HAP-1 (cell line): Measurements from ENCODE around the gene CERK.
A peak's percentile ranks its signal among the peaks of the same experiment; 100 is the strongest.

Experiments used
- DNase-seq, 2 experiments: peaks; one replicate each; pipeline ENCODE4 v3.0.0-alpha.2; 2016 to 2020; ENCODE audit warnings: low spot score in 2 of 2
- H3K27me3 ChIP-seq: fragments of 250-450 bp; sonication (Bioruptor Pico); 2 replicates; pipeline ENCODE4 v1.5.1; 2020; ENCODE audit warnings: low read depth, mild to moderate bottlenecking, moderate library complexity
- H3K36me3 ChIP-seq: fragments of 250-450 bp; sonication (Bioruptor Pico); replicated peaks from 2 replicates; pipeline ENCODE4 v1.5.1; 2020; ENCODE audit warnings: mild to moderate bottlenecking
- H3K4me1 ChIP-seq: fragments of 250-450 bp; sonication (Bioruptor Pico); 2 replicates; pipeline ENCODE4 v1.5.1; 2020; ENCODE audit warnings: mild to moderate bottlenecking
- H3K4me3 ChIP-seq: fragments of 250-450 bp; sonication (Bioruptor Pico); 2 replicates; pipeline ENCODE4 v1.5.1; 2020; ENCODE audit warnings: mild to moderate bottlenecking, moderate library complexity
- H3K9me3 ChIP-seq: fragments of 250-450 bp; sonication (Bioruptor Pico); 2 replicates; pipeline ENCODE4 v1.5.1; 2020; ENCODE audit warnings: mild to moderate bottlenecking, moderate library complexity
- in situ Hi-C: fragments of 300-500 bp; cut with MboI; formaldehyde crosslinking; loops from 3 replicates; pipeline ENCODE4 v1.14.3; 2020; ENCODE audit warnings: low sequenced_read_pairs, inconsistent platforms, mixed read lengths

CERK gene

GRCh38 chr22:46773076-46773475, 35.0 kb upstream of the CERK start:
- Histone ChIP-seq H3K4me1 (no peaks in the 10 kb centered on the region), H3K36me3 (no peaks in the 10 kb centered on the region)

GRCh38 chr22:46770726-46771125, 32.7 kb upstream of the CERK start:
- Histone ChIP-seq H3K4me1 (no peaks in the 10 kb centered on the region), H3K4me3 (no peak overlapping the region)
- DNase-seq, result no peak

More at GRCh38 chr22:46773076-46773475, 35.0 kb upstream of the CERK start:
- no peak for DNase-seq
- H3K27me3 ChIP-seq, result no peaks in the 10 kb centered on the region
- in situ Hi-C loops, result no loop called here
- H3K4me3 ChIP-seq, result no peak overlapping the region
- no peaks in the 10 kb centered on the region for H3K9me3 ChIP-seq

GRCh38 chr22:46770151-46770641, 32.1 kb upstream of the CERK start:
- H3K36me3 ChIP-seq, result no peaks in the 10 kb centered on the region
- in situ Hi-C loops, result no loop called here
- H3K9me3 ChIP-seq, result no peaks in the 10 kb centered on the region
- H3K27me3 ChIP-seq, result no peaks in the 10 kb centered on the region
- DNase-seq, result no peak
- no peak overlapping the region for H3K4me3 ChIP-seq
- no peaks in the 10 kb centered on the region for H3K4me1 ChIP-seq

More at GRCh38 chr22:46770726-46771125, 32.7 kb upstream of the CERK start:
- no peaks in the 10 kb centered on the region for H3K36me3 ChIP-seq
- no peaks in the 10 kb centered on the region for H3K9me3 ChIP-seq
- no peaks in the 10 kb centered on the region for H3K27me3 ChIP-seq
- in situ Hi-C loops, result no loop called here

- in situ Hi-C loops, result no loop called here
- Histone ChIP-seq H3K36me3 (peaks cover 1% of the 10 kb centered on the region; the same call in 1 of the 2 replicates), H3K27me3 (no peaks in the 10 kb centered on the region), H3K4me3 (no peak overlapping the region), H3K9me3 (no peaks in the 10 kb centered on the region), H3K4me1 (no peaks in the 10 kb centered on the region)
- no peak for DNase-seq
These were observed 31.7 kb upstream of the CERK start for GRCh38 chr22:46769706-46770105.

- no peaks in the 10 kb centered on the region for H3K27me3 ChIP-seq
- peaks cover 6% of the 10 kb centered on the region; the same call in 1 of the 2 replicates for H3K36me3 ChIP-seq
- no peaks in the 10 kb centered on the region for H3K9me3 ChIP-seq
- no peaks in the 10 kb centered on the region for H3K4me1 ChIP-seq
- DNase-seq, result no peak
- in situ Hi-C loops, result no loop called here
- H3K4me3 ChIP-seq, result no peak overlapping the region
These were observed 31.2 kb upstream of the CERK start for GRCh38 chr22:46769191-46769675.

GRCh38 chr22:46767249-46767985, 29.4 kb upstream of the CERK start:
- Histone ChIP-seq H3K36me3 (peaks cover 7% of the 10 kb centered on the region; the same call in 1 of the 2 replicates), H3K27me3 (no peaks in the 10 kb centered on the region), H3K4me3 (no peak overlapping the region), H3K4me1 (no peaks in the 10 kb centered on the region), H3K9me3 (no peaks in the 10 kb centered on the region)
- in situ Hi-C loops, result no loop called here
- DNase-seq, result no peak

- Histone ChIP-seq H3K4me3 (no peak overlapping the region), H3K9me3 (no peaks in the 10 kb centered on the region), H3K27me3 (no peaks in the 10 kb centered on the region), H3K36me3 (peaks cover 7% of the 10 kb centered on the region; the same call in 1 of the 2 replicates), H3K4me1 (no peaks in the 10 kb centered on the region; the same call in 1 of the 2 replicates)
- in situ Hi-C loops, result no loop called here
- no peak for DNase-seq
These were observed 28.6 kb upstream of the CERK start for GRCh38 chr22:46766611-46767010.

GRCh38 chr22:46764779-46765485, 26.9 kb upstream of the CERK start:
- in situ Hi-C loops, result no loop called here
- DNase-seq, result no peak
- Histone ChIP-seq H3K4me1 (no peaks in the 10 kb centered on the region; the same call in 1 of the 2 replicates), H3K27me3 (no peaks in the 10 kb centered on the region), H3K4me3 (no peak overlapping the region), H3K9me3 (no peaks in the 10 kb centered on the region), H3K36me3 (peaks cover 7% of the 10 kb centered on the region; the same call in 1 of the 2 replicates)

GRCh38 chr22:46764140-46764680, 26.2 kb upstream of the CERK start:
- Histone ChIP-seq H3K4me3 (no peak overlapping the region), H3K9me3 (no peaks in the 10 kb centered on the region), H3K36me3 (peaks cover 7% of the 10 kb centered on the region; the same call in 1 of the 2 replicates), H3K27me3 (no peaks in the 10 kb centered on the region), H3K4me1 (no peaks in the 10 kb centered on the region; the same call in 1 of the 2 replicates)
- DNase-seq, result no peak
- in situ Hi-C loops, result no loop called here

GRCh38 chr22:46763051-46763705, 25.1 kb upstream of the CERK start:
- H3K36me3 ChIP-seq, result peaks cover 7% of the 10 kb centered on the region; the same call in 1 of the 2 replicates
- DNase-seq, result no peak
- no peaks in the 10 kb centered on the region for H3K27me3 ChIP-seq
- in situ Hi-C loops, result no loop called here
- H3K9me3 ChIP-seq, result no peaks in the 10 kb centered on the region
- H3K4me1 ChIP-seq, result no peaks in the 10 kb centered on the region; the same call in none of the 2 replicates
- H3K4me3 ChIP-seq, result peak overlapping the region; percentile 87

GRCh38 chr22:46762238-46763050, 24.4 kb upstream of the CERK start, which contains the start of gene TBC1D22A:
TBC1D22A (plus strand) TSS chr22:46762650; CDS start chr22:46762787, 137 bp downstream.
- H3K36me3 ChIP-seq, result peaks cover 7% of the 10 kb centered on the region; the same call in 1 of the 2 replicates
- DNase-seq, result peak; percentile 89 to 96
- peak within 1 kb of the TSS; percentile 87 for H3K4me3 ChIP-seq
- H3K27me3 ChIP-seq, result no peaks in the 10 kb centered on the region
- in situ Hi-C loops, result no loop called here
- no peaks in the 10 kb centered on the region; the same call in none of the 2 replicates for H3K4me1 ChIP-seq
- no peaks in the 10 kb centered on the region for H3K9me3 ChIP-seq

- peaks cover 5% of the 10 kb centered on the region; the same call in 1 of the 2 replicates for H3K9me3 ChIP-seq
- peak overlapping the region; percentile 87 for H3K4me3 ChIP-seq
- DNase-seq, result no peak
- H3K4me1 ChIP-seq, result no peaks in the 10 kb centered on the region; the same call in none of the 2 replicates
- peaks cover 7% of the 10 kb centered on the region; the same call in 1 of the 2 replicates for H3K36me3 ChIP-seq
- in situ Hi-C loops, result no loop called here
- H3K27me3 ChIP-seq, result no peaks in the 10 kb centered on the region
These were observed 23.6 kb upstream of the CERK start for GRCh38 chr22:46761539-46762237.
